ENCODE measurements around the gene NAE1.
A peak's percentile ranks its signal among the peaks of the same experiment; 100 is the strongest.

The NAE1 gene

GRCh38 chr16:66849549-66849948 is 18.8 kb upstream of the NAE1 start:
- DNase-seq: no peak

DNA sequence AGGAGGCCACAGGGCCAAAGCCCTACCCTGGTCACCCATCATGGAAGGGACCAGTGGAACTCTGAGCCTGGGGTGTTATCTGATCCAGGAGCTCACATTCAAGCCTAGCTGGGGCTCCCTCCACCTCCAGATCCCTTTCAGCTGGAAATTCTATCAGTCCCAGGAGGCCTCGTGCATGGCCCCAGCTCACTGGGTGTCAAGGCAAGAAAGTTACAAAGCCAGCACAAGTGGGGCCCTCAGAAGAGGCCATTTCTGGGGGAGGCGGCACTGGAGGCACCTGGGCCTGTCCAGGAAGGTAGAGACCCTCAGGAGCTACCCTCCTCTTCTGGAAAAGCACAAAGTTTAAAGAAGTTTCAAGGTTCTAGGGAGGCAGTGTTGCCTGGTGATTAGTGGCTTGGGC is 18.2 kb upstream of the NAE1 start:
- no peak for DNase-seq

DNA sequence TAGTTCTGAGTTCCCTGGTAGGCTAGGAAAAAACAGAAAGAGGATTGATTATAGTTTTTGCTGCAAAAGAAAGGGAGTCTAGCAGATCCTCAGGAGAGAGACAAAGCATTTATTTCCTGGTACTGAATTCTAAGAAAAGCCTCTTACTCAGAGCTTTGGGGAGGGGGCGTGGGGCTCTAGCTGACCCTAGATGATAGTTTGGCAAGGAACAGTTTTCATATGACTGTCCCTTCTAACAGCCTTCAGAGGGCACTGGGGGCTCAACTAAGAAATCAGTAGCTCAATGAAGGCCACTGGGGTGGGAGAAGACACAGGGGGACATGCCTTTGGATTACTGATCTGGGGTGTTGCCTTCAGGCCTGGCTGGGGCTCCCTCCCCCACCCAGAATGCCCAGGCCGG is 17.4 kb upstream of the NAE1 start:
- DNase-seq: no peak

DNA sequence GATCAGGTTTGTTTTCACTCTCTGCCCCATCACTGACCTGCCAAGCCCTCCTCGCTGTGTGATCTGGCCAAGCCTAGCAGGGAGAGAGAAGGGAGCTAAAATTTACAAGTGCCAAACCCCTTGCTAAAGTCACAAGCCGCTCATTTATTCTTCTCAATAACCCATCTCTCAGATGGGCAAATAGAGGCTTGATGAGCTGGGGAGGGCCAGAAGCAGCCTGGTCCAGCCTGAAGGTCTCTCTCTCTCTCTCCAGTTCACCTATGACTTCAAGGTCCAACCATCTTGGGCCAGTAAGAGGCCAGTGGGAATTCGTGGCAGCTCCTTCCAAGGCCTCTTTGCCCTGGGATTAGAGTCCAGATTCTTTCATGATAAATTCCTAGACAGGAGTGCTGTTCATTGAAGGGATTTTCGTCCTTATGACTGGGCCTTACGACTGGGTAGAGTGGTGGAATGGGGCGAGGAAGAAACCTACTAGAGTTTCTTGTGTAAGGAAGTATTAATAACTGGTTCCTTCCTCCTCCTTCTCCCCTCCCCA is 16.8 kb upstream of the NAE1 start:
- DNase-seq: no peak

DNA sequence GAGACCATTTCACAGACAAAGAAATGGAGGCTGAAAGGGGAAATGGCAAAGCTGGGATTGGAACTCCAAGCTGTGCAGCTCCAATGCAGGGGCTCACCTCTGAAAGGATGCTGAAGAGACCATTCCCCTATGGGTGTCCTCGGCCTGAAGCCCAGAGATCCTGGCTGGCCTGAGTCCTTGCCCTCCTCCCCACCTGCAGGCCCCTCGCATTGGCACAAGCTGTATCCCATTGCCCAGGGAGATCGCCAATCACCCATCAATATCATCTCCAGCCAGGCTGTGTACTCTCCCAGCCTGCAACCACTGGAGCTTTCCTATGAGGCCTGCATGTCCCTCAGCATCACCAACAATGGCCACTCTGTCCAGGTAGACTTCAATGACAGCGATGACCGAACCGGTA is 16.1 kb upstream of the NAE1 start:
- DNase-seq: no peak

DNA sequence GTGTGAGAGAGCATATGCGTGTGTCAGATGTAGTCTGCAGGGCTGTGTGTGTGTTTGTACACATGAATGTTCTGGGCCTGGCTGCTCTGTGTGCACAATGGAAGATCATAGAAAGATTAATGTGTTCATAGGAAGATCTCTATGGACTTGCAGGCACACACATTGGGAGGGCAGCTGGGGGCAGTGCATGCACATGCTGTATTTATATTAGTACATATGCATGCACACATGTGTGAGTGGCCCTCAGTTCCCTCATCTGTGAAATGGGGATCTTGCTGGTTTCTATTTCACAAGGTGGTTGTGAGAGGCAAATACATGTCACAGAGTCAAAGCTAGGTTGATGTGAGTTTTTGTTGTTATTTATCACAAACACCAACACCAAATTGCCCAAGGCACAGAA is 15.5 kb upstream of the NAE1 start:
- no peak for DNase-seq

DNA sequence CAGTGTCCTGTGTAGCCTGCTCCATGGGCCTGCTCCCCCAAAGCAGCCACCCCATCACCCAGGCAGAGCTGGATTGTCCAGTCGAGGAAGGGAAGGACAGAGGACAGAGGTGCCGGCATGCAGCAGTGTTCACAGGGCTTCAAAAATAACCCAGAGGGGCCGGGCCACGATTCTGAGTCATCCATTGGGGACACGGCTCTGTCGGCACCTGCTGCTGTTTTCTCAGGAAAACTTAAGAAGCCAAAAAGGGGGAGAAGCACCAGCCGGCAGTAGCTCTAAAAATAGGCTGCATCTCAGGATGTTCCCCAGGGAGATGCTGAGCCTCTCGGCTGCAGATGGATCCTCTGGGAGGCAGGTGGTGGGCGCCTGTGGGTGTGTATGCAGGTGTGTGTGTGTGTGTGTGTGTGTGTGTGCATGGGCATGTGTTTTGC is 15.0 kb upstream of the NAE1 start:
- DNase-seq: no peak

DNA sequence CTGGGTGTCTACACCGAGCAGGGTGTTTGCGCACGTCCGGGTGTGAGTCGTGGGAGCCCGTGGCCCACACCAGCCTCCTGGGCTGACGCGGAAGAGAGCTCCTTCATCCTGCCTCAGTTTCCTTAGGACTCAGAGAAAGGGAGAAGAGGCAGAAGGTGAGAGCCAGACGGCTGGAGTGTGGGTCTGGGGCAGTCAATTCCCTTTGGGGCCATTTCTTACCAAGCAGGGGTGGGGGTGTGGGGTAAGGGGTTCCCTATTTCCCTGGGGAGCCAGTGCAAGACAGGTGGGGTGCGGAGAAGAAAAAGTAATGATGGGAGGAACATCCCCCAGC is 14.3 kb upstream of the NAE1 start:
- DNase-seq: no peak

- no peak for DNase-seq
Measured at GRCh38 chr16:66844342-66845079, 13.7 kb upstream of the NAE1 start, which contains the start of gene CA7. TSS of gene CA7 (plus strand) at chr16:66844414. CDS start at chr16:66844488, 74 bp downstream.

- DNase-seq: no peak
Measured at GRCh38 chr16:66844009-66844341, 13.2 kb upstream of the NAE1 start.

DNA sequence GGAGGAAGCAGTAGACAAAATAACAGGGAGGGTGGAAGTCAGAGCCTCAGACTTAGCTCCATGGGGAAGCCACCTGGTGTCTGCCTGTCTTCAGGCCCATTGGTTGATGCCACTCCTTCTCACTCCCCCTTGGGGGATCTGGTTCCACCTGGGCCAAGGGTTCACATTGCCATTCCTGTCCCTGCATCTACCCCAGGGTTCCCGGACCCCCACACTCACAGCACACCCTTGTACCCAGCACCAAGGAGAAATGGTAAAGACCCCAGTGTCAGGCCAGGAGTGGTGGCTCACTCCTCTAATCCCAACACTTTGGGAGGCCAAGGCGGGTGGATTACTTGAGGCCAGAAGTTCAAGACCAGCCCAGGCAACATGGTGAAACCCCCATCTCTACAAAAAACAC is 12.4 kb upstream of the NAE1 start:
- DNase-seq: no peak

DNA sequence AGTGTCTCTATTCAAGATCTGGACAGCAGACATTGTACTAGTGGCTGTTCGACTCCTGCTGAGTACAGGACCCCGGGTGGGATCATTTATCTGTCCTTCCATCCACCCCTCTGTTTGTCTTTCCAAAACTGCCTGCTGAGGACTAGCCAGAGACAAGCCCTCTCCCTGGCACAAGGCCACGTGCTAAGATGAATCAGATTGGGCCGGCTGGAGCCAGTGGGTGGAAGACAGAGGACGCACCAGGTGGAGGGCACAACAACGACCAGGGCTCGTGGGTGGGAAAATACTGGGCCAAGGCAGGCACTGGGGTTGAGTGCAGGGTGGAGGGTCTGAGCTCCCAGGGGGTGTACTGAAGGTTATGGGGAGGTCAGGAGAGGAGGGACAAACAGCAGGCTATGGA is 12.0 kb upstream of the NAE1 start:
- DNase-seq: no peak

- no peak for DNase-seq
Measured at GRCh38 chr16:66841366-66841765, 10.6 kb upstream of the NAE1 start.

DNA sequence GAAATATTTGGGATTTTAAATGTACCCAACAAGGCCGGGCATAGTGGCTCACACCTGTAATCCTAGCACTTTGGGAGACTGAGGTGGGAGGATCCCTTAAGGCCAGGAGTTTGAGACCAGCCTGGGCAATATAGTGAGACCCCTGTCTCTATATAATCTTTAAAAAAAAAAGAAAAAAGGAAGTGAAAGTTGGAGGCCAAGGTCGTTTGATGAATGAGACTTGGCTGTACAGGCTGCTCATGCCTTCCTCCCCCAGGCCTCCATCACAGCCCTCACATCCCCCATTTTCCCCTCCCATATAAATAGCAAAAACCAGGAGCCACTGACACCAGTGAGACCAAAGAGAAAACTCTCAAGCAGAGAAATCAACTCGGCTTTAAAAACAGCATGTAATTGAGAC is 10.1 kb upstream of the NAE1 start:
- DNase-seq: no peak

GRCh38 chr16:66834746-66835145 is 4.0 kb upstream of the NAE1 start:
- DNase-seq: no peak

DNA sequence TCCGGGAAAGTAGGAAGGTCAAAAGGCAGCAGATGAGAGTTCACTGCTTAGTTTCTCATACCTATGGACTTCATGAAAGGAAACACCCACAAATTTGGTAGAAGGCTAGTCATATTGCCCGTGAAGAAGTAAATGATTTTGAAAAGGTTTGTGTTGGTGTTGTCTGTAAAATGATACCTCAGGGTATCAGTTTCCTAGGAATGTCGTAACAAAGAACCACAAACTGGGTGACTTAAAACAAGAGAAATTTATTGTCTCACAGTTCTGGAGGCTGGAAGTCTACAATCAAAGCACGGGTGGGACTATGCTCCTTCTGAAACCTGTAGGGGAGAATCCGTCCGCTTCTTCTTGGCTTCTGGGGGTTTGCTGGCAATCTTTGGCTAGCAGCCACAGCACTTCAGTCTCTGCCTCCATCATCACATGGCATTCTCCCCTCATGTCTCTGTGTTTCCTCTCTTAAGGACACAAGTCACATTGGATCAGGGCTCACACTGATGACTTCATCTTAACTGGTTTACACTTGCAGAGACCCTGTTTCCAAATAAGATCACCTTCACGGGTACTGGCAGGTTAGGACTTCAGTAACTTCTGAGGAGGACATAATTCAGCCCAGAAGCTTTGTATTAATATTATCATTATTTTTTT is 2.0 kb upstream of the NAE1 start:
- DNase-seq: no peak

- DNase-seq: no peak
Measured at GRCh38 chr16:66832190-66832589, 1.4 kb upstream of the NAE1 start.

GRCh38 chr16:66824006-66824405 is 6.8 kb downstream of the NAE1 start:
- no peak for DNase-seq

- no peak for DNase-seq
Measured at GRCh38 chr16:66814734-66815133, 16.0 kb downstream of the NAE1 start.

DNA sequence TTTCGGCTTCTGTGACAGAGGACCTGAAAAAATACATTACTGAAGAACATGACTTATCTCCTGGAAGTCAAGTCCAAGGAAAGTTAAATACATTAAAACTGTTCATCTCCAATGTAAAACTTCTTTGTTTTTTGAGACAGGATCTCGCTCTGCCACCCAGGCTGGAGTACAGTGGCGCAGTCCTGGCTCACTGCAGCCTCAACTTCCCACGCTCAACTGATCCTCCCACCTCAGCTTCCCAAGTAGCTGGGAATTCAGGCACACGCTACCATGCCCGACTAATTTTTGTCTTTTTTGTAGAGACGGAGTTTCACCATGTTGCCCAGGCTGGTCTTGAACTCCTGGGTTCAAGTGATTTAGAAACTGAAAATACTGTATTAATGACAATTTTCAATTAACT is 19.7 kb downstream of the NAE1 start:
- DNase-seq: no peak

DNA sequence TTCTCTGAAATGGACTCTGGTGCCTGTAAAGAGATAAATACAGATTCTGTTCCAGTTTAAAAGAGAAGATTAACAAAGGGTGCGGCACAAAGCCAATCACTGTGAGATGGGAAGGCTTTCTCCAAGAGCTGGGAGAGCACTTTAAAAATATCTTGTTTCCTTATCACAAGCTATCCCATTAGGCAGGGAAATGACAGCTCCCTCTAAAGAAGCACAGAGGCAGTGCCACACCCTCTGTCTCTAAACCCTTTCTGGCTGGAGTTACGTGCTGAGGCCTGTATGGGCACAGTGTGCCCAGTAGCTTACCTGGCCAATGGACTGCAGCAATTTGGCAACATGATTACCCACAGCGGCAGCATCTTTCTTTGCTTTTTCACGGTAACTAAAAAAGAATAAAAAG is 20.4 kb downstream of the NAE1 start:
- no peak for DNase-seq

DNA sequence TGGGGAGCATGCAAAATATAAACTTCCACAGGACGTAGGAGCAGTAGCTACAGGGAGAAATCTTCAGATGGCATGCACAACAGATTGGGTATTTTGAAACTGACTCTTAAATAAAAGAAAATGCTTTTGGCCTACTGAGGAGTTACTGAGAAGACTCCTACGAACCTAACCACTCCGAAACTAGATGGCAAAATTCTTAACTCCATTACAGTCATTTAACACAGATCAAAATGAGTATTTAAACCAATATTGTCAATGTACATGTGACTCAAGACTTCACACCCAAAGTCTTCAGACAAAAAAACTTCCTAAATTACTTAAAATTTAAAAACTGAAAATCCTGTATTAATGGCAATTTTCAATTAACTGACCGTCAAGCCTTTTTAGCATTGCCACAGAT is 21.0 kb downstream of the NAE1 start:
- no peak for DNase-seq

- peak; percentile 23 to 44 for DNase-seq
Measured at GRCh38 chr16:66802159-66802558, 28.6 kb downstream of the NAE1 start.

DNA sequence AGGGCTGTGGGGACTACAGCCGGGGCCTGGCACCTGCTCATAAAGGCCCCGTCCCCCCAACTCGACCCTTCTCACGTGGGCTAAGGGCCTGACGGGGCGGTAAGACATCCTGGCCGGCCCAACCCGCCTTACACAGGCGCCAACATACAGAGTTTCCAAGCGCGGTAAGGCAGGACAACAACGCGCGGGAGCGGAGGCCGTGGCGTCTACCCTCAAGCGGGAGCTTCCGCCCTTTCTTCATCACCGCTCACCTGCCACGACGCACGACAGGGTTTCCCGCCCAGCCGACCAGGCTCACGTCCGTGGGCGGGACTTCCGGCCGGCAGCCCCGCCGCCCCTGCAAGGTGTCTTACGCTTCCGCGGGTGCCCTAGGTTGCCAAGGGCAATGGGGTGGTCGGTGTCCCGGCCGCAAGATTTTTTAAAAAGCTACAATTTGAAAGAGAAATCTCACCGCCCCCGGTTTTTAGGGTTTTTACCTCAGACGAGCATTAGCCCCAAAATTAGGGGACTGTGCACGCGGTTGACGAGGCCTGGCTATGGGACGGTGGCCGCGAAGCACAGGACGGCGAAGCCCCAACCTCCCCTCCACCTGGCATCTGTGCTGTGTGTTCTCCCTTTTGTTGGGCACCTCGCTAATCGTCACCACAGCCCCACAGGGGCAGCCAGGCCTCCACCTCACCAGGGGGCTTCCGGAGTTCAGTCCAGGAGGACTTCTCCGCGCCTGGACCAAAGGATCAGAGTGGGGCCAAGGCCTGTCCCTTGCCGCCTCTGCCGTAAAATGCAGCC is 29.3 kb downstream of the NAE1 start, which contains the start of gene TERB1:
Gene TERB1, minus strand, starts transcription at position 265 of the 786 bp plus-strand sequence. CDS start 4,786 bp downstream, outside the sequence.
- DNase-seq: no peak
